ENCODE results near the gene PLEKHS1.
"Not testable (repeated sequence)": the region's sequence is repeated elsewhere in the genome, so short reads cannot be mapped to it uniquely, and the experiment has no call there.

The PLEKHS1 gene

DNA sequence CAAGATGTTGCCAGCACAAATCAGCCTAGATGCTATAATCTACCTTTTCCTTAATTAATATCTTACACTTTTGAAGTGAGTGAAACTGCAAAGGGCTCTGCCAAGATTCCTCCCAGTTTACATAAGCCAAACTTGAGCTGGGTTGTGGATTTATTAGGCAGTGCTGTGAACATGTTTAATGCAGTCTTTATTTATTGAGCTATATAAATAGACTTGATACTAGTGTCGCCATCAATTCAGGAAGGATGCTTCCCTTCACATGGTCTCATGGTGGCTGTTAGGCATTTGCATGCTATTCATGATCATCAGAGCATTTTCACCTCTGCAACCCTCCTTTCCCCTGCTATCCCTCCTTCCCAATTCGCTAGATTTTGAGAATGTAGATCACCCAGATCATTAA is 40.2 kb downstream of the PLEKHS1 start:
- DNase-seq (ENCODE audit: low read depth), result no peak

DNA sequence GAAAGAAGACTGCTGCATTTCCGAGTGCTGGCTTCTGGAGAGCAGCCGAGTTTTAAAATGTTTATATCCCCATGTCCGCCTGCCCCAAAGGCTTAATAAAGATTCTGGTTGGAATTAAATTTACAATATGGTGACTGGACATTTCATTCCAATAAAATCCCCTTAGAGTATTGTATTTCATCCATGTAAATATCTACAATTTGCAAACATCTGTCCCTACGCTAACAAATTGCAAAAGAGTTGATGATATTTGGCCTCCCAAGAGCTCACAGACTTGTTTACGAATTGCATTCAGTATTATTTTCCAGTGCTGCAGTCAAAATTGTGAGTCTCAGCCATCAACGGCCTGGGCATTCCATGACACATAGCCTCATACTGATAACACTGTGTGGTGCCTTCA is 50.1 kb downstream of the PLEKHS1 start:
- peak; percentile 71 for DNase-seq (ENCODE audit: low read depth)

- DNase-seq (ENCODE audit: low read depth), result no peak
Observed at GRCh38 chr10:113802997-113803396, 51.5 kb downstream of the PLEKHS1 start.

DNA sequence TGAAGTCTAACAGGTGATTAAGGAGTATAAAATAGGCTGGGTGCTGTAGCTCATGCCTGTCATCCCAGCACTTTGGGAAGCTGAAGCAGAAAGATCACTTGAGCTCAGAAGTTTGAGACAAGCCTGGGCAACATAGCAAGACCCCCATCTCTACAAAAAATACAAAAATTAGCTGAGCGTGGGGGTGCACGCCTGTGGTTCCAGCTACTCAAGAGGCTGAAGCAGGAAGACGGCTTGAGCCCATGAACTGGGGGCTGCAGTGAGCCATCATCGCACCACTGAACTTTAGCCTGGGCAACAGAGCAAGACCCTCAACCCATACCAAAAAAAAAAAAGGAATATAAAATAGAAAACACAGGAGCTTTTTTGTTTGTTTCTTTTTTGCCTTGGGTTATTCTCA is 55.0 kb downstream of the PLEKHS1 start:
- no peak for DNase-seq (ENCODE audit: low read depth)

GRCh38 chr10:113808168-113808567 is 56.7 kb downstream of the PLEKHS1 start:
- DNase-seq (ENCODE audit: low read depth), result no peak

- DNase-seq (ENCODE audit: low read depth), result not testable (repeated sequence)
Observed at GRCh38 chr10:113814700-113815099, 63.2 kb downstream of the PLEKHS1 start.

DNA sequence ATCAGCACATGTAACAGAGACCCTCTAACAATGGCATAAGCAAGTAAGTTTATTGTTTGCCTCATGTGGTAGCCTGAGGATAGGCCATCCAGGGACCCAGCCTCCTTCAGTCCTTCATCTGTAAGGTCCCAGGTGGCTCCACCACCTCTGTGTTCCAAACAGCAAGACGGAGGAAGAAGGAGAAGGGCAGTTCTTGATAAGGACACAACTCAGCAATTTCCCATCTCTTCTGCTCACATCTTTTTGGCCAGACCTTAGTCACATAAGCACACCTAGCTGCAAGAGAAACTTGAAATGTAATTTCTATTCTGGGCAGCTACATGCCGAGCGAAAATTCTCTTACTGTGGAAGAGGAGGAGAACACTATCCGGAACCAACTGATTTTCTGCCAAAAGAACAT is 68.5 kb downstream of the PLEKHS1 start:
- DNase-seq (ENCODE audit: low read depth), result no peak

GRCh38 chr10:113820507-113820906 is 69.0 kb downstream of the PLEKHS1 start:
- no peak for DNase-seq (ENCODE audit: low read depth)

DNA sequence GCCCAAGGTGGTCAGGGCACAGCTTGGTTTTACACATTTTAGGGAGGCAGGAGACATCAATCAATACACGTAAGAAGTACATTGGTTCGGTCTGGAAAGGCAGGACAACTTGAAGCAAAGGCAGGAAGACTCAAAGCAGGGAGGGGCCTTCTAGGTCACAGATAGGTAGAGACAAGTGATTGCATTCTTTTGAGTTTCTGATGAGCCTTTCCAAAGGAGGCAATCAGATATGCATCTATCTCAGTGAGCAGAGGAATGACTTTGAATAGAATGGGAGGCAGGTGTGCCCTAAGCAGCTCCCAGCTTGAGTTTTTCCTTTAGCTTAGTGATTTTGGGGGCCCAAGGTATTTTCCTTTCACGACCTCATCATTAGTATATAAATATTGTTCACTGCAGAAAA is 69.8 kb downstream of the PLEKHS1 start:
- not testable (repeated sequence) for DNase-seq (ENCODE audit: low read depth)

- DNase-seq (ENCODE audit: low read depth), result no peak
Observed at GRCh38 chr10:113822174-113822573, 70.7 kb downstream of the PLEKHS1 start.

DNA sequence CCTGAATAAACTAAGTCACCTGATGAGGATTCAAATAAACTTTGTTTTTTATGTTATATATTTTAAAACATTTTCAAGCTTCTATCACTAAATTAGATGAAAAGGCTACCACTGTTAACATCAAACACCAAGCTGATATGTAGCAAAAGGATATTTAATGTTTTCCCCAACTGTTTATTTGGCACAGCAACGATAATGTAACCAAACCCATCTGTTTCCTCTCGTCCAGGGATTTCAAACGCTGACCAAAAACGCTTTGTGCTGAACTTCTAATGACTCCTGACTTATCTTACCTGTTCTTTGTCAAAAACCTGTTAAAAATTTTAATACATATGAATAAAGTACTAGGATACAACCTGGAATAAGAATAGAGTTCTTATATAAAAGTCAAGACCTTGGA is 71.9 kb downstream of the PLEKHS1 start:
- no peak for DNase-seq (ENCODE audit: low read depth)

DNA sequence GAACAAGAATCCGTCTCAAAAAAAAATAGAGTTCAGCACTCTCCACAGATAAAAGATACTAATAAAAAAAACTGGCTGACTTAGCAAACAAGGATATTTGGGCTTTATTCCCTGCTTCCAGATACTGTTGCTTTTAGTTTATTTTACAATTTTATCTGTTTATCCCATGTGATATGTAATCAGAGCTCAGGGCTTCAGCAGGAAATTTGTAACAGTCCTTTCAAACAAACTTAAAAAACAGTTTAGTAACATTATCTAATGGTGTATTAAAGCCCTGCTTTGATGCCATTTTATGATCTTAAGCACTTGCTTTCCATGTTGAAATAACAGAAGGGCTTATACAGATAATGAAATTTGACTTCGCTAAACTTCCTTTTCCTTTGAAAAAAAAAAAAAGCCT is 74.3 kb downstream of the PLEKHS1 start:
- DNase-seq (ENCODE audit: low read depth), result no peak

- DNase-seq (ENCODE audit: low read depth), result not testable (repeated sequence)
Observed at GRCh38 chr10:113828567-113828966, 77.1 kb downstream of the PLEKHS1 start.

Measured in fibroblast of gingiva (primary cell).